HG03460 (cell line): ENCODE measurements around the gene PLA2G7.
"Not testable (repeated sequence)": the region's sequence is repeated elsewhere in the genome, so short reads cannot be mapped to it uniquely, and the experiment has no call there.

Experiments used
- ATAC-seq: cut with Tn5 transposase; IDR thresholded peaks from one replicate; pipeline ENCODE4 v1.9.1; 2021; ENCODE audit not compliant: unreplicated experiment

PLA2G7 gene

GRCh38 chr6:46734867-46735719 is at the start of gene PLA2G7:
TSS of gene PLA2G7 (minus strand) at chr6:46735375. CDS start at chr6:46722891, 12,484 bp downstream.
- no peak for ATAC-seq

GRCh38 chr6:46784535-46784934 is 49.4 kb upstream of the PLA2G7 start:
- ATAC-seq = no peak

GRCh38 chr6:46781478-46782378 is 46.6 kb upstream of the PLA2G7 start:
- no peak for ATAC-seq

- no peak for ATAC-seq
Observed at GRCh38 chr6:46777476-46778346, 42.5 kb upstream of the PLA2G7 start.

GRCh38 chr6:46776070-46776712 is 41.0 kb upstream of the PLA2G7 start:
- no peak for ATAC-seq

DNA sequence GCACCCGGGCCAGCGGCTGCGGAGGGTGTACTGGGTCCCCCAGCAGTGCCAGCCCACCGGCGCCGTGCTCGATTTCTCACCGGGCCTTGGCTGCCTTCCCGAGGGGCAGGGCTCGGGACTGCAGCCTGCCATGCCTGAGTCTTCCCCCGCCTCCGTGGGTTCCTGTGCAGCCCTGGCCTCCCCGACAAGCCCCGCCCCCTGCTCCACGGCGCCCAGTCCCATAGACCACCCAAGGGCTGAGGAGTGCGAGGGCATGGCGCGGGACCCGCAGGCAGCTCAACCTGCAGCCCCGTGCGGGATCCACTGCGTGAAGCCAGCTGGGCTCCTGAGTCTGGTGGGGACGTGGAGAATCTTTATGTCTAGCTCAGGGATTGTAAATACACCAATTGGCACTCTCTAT is 39.6 kb upstream of the PLA2G7 start:
- not testable (repeated sequence) for ATAC-seq

DNA sequence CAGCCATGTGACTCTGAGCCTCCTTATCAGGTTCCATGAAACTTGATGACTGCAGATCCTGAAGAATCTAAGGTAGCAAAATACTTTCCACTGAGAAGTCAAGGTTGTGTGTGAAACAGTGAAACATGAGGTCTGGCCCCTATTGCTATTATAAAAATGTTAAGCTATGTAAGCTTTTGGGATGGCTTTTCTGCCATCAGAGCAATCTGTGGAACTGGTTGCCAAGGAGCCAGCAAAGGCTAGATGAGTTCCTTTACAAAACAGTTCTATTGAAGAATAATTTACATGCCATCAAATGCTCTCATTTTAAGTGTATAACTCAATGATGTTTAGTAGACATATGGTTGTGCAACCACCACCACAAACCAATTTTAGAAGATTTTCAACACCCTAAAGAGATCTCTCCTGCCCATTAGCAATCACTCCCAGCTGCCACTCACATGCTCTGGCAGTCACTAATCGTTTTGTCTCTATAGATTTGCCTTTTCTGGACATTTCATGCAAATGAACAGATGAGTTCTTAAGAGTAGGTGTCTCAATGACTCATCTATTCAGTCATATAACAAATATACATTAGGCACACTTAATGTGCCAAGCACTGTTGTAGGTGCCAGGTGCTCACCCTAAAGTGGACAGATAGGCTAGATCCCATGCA is 38.2 kb upstream of the PLA2G7 start:
- no peak for ATAC-seq

DNA sequence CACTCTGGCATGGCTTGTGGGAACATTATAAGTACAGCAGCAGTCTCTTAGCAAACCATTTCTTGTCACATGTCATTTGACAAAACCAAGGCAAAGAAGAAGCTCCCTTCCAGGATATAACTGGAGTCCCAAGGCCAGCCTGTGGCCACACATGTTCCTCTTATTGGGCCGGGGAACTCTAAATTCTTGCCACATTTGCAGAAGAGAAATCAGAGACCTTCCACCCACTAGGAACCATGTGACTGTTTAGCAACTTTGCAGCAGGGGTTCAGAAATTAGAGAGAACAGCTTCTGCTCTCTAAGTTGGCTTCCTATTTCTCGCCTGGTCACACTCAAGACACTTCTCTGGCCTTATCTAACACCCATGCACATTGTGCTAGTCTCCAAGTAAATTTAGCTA is 37.6 kb upstream of the PLA2G7 start:
- no peak for ATAC-seq

DNA sequence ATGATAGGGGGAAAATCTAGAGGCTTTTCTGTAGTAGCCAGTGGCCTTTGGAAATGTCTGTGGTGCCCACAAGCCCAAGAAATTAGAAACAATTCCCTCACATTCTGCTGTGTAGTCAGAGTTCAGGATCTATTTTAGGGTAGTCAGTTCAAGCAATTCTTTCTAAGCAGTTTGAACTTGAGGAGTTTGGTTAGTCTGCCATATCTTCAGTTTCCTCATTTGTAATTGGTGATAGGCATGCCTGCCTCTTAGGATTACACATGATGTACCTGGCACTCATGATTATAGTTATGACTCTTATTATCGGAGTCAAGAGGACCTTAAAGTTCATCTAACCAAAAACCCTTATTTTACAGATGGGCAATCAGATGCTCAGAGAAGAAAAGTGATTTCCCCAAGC is 36.8 kb upstream of the PLA2G7 start:
- ATAC-seq = no peak

- ATAC-seq = no peak
Observed at GRCh38 chr6:46764961-46765360, 29.8 kb upstream of the PLA2G7 start.

GRCh38 chr6:46764280-46764679 is 29.1 kb upstream of the PLA2G7 start:
- not testable (repeated sequence) for ATAC-seq

GRCh38 chr6:46763466-46763865 is 28.3 kb upstream of the PLA2G7 start:
- no peak for ATAC-seq

DNA sequence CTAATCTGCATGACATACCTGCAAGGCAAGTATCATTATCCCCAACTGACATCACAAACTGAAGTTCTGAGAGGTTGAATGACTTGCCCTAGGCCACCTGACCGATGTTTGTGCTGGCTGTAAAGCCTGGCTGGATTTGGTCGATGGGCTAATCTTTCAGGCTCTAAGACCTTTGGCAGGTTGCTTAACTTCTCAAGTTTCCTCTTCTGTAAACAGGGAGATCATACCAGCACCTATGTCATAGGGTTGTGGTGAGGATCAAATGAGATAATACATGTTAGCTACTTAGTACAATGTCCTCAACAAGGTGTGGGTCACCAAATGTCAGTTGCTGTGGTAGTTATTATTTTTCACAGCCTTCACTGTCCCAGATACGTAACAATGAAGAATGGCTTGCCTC is 25.8 kb upstream of the PLA2G7 start:
- no peak for ATAC-seq

DNA sequence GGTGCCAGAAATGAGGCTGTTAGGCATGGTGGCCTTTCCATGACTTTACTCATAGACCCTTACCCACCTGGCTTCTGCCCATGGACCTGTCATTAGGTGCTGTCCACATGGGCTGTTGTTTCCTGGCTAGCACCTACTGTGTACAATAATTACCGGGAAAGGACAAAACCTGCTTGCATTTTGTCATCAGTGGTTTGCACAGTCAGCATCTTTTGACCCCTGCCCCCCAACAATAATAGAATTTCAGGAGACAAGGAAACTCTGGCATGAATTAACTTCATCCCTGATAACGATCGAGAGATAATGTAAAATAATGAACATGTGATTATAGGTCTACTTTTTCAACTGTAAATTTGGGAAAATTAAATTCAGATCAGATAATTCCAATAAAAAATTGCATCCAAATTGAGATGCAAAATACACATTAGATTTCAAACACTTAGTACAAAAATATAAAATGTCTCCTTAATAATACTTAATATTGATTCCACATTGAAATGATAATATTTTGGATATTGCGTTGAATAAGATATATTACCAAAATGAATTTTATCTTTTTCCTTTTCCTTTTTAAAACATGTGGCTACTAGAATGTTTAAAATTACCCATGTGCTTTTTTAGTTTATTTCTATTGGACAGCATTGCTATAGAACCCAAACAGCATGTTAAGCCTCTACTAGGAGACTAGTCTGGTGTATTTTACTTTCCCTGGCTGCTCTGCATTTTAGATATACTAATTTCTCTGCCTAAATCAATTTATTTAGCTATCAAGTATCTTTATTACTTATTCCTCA is 24.0 kb upstream of the PLA2G7 start:
- ATAC-seq = no peak

DNA sequence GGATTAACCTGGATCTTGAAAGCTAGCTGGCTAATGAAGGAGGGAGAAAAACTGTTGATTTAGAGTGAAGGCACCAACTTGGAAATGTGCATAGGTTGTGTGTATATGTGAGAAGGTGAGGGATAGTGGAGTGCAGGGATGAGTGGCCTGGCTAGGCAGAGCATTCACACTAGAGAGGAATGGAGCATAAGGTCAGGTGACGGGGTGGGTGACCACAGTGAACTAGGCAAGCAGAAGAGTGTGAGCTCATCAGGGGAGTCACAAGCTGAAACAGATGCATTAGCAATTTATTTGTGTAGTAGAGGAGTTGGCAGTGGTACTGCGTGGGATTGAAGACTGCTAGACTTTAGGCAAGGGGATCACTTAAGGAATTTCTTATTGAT is 22.0 kb upstream of the PLA2G7 start:
- ATAC-seq = no peak

DNA sequence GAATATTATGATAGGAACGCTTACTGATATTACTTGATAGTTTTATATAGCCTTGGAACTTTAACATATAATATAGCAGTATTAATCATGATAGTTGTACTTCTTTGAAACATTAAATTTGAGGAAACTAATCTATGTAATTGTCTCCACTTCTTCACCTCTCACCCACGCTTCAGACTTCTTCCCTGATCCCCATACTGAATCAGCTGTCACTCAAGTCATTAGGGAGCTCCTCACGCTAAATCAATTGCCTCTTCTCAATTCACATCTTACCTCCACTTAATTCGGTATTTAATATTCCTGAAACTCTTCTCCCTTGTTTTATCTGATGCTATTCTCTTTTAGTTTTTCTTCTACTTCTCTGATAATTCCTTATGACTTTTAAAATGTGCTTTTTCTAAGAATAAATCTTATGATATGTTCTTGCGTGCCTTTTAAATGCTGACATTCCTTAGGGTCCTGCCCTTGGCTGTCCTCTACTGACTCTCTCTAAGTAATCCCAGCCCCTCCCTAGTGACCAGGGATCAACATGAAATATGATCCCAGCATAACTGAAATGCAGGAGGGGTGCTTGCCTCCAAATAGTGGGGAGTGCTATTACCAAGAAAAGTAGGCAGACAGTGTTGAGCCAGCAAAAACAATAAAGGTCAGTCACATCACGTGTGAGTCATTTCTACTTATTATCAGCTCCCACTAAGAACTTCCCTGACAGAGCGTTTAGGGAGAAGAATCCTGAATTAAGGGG is 21.5 kb upstream of the PLA2G7 start:
- no peak for ATAC-seq

DNA sequence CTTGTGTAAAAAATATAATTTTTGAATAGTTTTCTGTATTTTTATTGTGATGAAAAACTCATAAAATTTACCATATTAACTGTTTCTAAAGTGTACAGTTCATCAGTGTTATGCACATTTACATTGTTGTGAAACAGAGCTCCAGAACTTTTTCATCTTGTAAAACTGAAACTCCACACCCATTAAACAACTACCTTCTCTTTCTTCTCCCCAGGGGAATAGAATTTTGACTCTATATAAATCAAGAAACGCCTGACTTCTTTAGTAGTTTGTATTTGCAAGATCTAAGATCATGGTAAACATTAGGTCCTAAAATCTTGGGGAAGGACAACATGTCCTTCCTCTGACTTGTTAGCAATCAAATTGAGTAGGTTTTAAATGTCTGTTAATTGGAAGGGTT is 20.7 kb upstream of the PLA2G7 start:
- no peak for ATAC-seq

DNA sequence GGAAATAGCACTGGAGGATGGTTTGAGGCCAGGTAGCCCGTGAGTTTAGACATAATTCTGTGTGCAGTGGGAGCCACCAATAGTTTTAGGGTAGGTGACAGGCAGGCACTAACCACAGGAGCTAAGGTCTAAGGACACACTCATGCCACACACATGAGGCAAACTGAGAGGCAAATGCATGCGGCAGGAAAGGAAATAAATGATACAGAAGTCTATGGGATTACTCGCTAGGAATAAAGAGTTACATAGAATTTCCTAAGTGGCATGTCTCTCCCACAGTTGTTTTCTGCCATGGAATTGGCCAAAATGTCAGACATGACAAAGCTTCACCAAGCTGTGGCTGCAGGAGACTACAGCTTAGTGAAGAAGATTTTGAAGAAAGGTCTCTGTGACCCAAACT is 16.5 kb upstream of the PLA2G7 start:
- ATAC-seq = no peak

GRCh38 chr6:46749731-46750130 is 14.6 kb upstream of the PLA2G7 start:
- no peak for ATAC-seq
